Measurements from ENCODE around the gene SACM1L.

Gene SACM1L

GRCh38 chr3:45761831-45762230 is 72.6 kb downstream of the SACM1L start:
- DNase-seq (ENCODE audit: insufficient read length, low spot score) (no peak), FAIRE-seq (no peak)
- TF ChIP-seq CTCF (IDR thresholded peaks at IDR 0.05; ENCODE audit: insufficient read depth, missing control alignments): no peak

- no peak for TF ChIP-seq CTCF (IDR thresholded peaks at IDR 0.05; ENCODE audit: insufficient read depth, missing control alignments)
- no peak for FAIRE-seq
- no peak for DNase-seq (ENCODE audit: insufficient read length, low spot score)
Observed at GRCh38 chr3:45762647-45763302, 73.6 kb downstream of the SACM1L start.

GRCh38 chr3:45763303-45763675 is 74.1 kb downstream of the SACM1L start:
- FAIRE-seq (no peak), DNase-seq (ENCODE audit: insufficient read length, low spot score) (no peak)
- no peak for TF ChIP-seq CTCF (IDR thresholded peaks at IDR 0.05; ENCODE audit: insufficient read depth, missing control alignments)

GRCh38 chr3:45765266-45765851 is 76.2 kb downstream of the SACM1L start:
- DNase-seq (ENCODE audit: insufficient read length, low spot score): no peak
- no peak for TF ChIP-seq CTCF (IDR thresholded peaks at IDR 0.05; ENCODE audit: insufficient read depth, missing control alignments)
- no peak for FAIRE-seq

- FAIRE-seq: no peak
- no peak for TF ChIP-seq CTCF (IDR thresholded peaks at IDR 0.05; ENCODE audit: insufficient read depth, missing control alignments)
- DNase-seq (ENCODE audit: insufficient read length, low spot score): no peak
Observed at GRCh38 chr3:45765958-45766357, 76.8 kb downstream of the SACM1L start.

- no peak for TF ChIP-seq CTCF (IDR thresholded peaks at IDR 0.05; ENCODE audit: insufficient read depth, missing control alignments)
- DNase-seq (ENCODE audit: insufficient read length, low spot score): no peak
- FAIRE-seq: no peak
Observed at GRCh38 chr3:45771166-45771775, 82.1 kb downstream of the SACM1L start.

- no peak for TF ChIP-seq CTCF (IDR thresholded peaks at IDR 0.05; ENCODE audit: insufficient read depth, missing control alignments)
- FAIRE-seq: no peak
- no peak for DNase-seq (ENCODE audit: insufficient read length, low spot score)
Observed at GRCh38 chr3:45771831-45772230, 82.6 kb downstream of the SACM1L start.
